HG02642 (cell line): Measurements from ENCODE around the gene KLF13.

Experiments used
- ATAC-seq: cut with Tn5 transposase; IDR thresholded peaks from one replicate; pipeline ENCODE4 v1.9.1; 2021; ENCODE audit warnings: mild to moderate bottlenecking; ENCODE audit not compliant: unreplicated experiment, poor library complexity

KLF13 gene

GRCh38 chr15:31330836-31331235 is 4.2 kb downstream of the KLF13 start:
- no peak for ATAC-seq

- no peak for ATAC-seq
Measured at GRCh38 chr15:31331389-31331788, 4.8 kb downstream of the KLF13 start.

- ATAC-seq: no peak
Measured at GRCh38 chr15:31332020-31332680, 5.5 kb downstream of the KLF13 start.

DNA sequence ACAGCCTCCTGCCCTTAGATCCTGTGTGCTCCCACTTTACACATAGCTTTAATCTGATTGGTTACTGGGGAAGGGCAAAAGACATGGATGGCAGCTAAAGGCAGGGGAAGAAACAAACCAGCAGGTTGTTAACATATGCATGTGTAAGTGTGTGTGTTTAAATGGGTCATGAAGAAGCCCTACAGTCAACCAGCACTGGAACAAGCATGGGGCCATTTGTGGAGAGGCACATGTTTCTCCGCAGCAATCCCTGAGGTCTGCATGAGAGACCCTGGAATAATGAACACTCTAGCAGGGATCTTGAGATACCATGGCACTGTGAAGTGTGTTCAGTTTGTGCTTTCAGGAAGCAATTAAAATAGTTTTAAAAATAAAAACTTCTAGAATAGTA is 6.0 kb downstream of the KLF13 start:
- ATAC-seq: no peak

DNA sequence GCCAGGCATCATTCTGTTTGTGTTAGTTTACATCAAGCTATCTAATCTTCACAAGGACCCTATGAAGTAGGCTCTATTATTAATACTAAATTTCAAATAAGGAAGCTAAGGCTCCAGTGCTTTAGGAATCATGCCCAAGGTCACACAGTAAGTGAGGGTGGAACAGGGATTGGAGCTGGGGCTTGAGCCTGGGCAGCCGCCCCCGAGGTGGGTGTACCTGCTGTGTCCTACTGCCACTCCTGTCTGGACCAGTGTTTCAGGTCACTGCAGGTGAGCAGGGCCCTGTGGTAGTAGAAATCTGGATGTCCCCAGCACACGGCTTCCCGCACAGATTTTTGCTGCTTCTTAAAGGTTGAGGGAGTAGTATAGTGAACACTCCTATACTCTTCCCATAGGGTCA is 6.5 kb downstream of the KLF13 start:
- ATAC-seq: no peak

GRCh38 chr15:31333820-31334219 is 7.2 kb downstream of the KLF13 start:
- ATAC-seq: no peak

DNA sequence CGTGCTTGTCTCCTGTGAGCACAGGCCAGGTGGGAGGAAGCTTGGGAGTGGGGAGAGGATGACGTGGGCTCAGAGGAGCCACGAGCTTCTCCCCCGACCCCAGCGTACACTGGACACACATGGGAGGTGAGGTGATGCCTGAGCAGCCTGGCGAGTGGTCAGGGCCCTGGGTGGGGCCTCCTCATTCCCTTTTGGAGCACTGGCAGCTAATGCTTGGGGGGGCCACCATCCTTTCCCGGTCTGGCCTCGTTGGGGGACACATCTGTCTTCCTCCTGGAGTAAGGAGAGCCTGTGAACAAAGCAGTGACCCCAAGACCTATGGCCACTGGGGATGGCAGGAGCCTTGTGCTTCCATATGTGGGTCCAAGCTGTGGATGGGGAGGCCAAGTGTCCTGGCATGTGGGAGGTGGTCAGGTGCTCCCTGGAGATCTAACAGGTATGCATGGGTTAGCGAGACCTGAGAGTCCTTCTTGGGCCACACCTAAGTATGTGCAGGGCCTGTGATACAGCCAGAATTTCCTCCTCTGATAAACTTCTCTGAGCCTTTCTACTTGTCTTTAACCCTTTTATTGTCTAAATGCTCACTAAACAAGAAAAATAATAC is 9.5 kb downstream of the KLF13 start:
- ATAC-seq: no peak

DNA sequence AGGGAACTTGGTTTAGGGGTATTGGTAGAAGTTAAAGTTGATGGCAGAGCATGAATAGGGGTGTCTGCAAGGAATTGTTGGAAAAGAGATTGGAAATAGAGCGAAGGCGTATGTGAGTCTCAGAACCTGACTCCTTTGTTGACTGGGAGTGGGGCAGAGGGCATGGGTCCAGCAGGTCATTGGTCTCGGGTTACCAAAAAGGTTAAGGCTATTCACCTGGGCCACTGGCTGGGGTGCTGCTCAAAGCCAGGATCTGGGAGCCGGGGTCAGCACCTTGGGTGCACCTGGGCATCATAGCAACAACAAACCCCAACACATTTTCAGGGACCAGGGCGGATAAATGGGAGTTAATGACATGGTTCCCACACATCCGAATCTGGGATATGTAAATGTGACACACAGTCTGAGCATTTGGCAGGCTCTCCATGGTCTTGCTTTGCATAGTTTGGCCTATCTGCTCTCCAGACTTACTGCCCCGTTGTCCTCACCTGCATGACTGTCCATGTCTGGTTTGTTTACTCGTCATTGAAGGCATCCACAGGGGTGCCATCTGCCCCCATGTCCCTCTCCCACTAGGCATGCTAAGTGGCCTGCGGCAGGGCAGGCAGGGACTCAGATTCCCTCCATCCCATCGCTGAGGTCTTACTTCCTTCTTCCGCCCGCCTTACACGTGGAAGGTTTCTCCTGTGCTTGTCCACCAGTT is 10.1 kb downstream of the KLF13 start:
- ATAC-seq: no peak

DNA sequence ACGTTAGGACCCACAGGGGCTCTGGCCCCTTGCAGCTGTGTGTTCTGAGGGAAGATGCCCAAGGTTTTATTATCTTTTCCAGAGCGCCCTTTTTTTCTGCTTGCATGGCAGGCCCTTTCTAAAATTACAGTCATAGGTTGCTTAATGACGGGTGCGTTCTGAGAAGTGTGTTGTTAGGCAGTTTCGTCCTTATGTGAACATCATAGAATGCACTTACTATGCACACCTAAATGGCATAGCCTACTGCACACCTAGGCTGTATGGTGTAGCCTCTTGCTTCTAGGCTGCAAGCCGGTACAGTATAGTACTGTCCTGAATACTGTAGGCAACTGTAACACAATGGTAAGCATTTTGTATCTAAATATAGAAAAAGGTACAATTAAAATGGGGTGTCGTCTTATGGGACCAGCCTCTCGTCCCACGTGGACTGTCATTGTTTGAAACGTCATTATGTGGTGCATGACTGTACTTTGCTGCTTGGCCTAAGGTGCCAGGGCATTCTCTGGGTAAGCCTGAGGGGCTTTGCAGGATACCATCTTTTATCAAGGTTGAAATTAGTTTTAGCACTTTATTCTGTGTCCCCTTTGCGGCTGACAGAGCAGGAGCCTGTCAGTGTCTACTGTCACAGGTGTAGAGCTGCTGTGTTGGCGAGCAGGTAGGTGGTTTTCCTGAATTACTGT is 10.9 kb downstream of the KLF13 start:
- ATAC-seq: no peak

DNA sequence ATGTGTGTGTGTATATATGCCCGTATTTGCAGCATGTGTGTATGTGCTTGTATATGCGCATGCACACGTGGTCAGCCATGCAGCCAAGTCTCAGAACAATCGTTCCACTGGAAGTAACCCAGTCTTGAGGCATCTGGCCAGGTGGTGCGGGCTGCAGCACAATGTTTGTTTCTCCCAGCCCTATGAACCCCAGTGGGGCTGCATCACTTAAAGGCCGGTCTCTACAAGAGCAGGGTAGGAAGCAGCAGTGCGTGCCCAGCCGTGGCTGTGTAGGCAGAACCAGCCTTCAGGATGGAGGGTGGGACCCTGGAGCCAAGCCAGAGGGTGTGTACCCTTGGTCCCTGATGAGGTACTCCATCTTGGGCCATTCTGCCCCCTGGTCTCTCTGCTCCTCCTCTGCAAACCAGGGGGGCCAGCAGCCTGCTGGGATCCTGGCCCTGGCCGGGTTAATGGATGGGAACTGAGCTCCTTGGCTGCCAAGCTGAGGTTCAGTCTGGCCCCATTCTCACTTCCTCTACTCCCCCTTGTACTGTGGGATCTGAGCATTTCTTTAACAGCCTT is 11.8 kb downstream of the KLF13 start:
- peak; percentile 48 for ATAC-seq

GRCh38 chr15:31338879-31339557 is 12.4 kb downstream of the KLF13 start:
- peak; percentile 56 for ATAC-seq

GRCh38 chr15:31339558-31339895 is 12.9 kb downstream of the KLF13 start:
- no peak for ATAC-seq

DNA sequence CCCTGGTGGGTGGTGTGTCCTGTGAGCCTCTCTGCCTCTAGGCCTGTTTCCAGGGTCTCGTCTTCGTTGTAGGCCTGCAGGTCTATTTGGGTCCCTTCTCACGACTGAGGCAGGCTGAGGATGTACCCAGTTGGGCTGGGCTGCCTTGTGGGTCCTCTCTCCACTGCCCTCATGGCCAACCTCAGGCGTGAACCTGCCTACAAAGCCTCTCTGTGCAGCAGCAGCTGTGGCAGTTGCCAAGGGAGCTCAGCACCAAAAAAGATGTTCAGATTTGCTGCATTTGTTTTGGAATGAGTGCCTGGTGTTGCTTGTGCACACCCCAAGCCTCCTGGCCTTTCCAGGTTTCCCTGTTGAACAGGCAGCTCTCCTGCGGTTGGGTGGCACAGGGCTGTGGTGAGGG is 13.4 kb downstream of the KLF13 start:
- ATAC-seq: no peak

DNA sequence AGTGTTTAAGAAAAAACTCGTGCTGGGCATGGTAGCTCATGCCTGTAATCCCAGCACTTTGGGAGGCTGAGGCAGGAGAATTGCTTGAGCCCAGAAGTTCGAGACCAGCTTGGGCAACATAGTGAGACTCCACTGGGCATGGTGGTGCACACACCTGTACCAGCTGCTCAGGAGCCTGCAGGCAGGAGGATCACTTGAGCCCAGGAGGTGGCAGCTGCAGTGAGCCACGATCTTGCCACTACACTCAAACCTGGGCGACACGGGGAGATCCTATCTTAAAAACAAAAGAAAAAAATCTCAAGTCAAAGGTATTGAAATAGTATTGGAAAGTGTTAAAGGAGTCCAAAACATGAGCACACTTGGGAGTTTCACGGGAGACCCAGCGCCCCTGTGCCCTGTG is 14.0 kb downstream of the KLF13 start:
- no peak for ATAC-seq

- no peak for ATAC-seq
Measured at GRCh38 chr15:31341071-31341470, 14.4 kb downstream of the KLF13 start.

DNA sequence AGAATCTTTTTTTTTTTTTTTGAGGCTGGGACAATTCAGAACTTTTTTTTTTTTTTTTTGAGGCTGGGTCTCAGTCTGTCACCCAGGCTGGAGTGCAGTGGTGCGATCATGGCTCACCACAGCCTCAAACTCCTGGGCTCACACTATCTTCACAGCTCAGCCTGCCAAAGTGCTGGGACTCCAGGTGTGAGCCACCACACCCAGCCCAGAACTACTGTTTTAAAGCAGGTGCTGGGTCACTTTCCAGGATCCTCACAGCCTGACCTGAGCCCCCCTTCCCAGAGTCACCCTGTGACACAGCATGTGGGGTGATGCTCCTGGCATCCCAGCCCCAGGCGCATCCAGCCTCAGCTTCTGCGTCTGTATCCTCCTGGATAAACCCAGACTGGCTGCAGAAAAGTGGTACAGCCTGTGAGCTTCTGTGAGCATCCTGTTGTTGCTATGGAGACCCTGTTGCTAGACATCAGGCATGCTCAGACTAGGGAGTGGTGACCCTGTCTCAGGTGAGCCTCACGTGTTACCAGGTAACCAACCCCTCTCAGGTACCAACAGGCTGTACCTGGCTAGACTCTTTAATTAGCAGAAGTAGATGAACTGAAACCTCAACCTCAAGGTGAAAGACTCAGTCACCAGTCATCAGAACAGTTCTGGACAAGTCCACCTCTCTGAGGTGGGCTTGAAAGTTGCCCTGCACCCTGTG is 15.0 kb downstream of the KLF13 start:
- ATAC-seq: no peak

DNA sequence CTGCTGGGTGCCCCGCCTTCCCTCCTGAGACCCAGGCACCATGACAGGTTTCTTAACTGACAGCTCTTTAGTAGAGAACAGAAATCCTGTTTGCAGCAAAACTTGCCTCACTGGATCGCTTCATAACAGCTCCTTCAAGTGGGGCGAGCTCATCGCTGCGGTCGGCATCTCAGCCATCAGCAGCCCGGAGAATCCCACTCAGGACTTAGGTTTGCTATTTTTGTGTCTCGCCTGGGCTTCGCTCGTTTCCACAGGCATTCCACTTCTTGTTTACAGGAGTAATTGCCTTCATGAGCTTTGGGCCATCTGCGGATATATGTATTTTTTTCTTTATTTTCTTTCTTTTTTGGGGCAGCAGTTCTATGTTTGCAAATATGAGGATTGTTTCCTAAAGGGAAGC is 15.7 kb downstream of the KLF13 start:
- no peak for ATAC-seq

DNA sequence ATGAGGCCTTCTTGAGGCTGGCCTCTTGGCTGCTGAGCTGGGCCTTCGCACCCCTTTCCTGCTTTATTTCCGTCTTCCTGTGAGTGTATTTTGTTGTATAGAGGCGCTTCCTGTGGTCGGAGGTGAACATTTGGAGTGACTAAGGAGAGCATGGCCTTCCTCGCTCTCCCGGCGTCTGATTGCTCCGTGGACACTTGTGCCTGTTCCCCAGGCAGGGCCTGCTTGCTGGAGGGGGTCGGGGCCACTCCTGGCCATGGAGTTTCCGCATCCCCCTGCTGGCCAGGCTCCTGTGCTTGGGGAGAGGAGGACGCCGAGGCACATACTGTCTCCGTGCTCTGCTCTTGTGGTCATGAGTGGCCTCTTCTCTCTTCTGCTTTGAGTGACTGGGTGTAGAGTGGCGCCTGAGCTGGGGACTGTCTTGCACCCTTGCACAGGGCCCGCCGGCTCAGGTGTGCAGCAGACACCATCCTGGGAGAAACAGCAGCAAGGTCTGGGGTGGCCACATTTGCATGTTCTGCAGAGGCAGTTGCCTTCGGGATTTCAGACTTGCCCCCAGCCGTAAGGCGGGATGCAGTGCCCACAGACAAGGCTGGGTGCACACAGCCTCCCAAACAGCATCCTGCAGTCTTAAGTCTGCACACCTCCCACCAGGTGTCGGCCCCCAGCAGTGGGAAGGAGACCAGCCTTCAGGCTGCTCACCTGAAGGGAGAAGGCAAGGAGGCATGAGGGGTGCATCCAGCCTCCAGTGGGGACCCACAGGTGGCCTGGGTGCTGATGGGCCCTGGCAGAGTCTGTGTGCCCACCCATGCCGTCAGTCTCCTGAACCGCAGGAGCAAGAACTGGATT is 16.4 kb downstream of the KLF13 start:
- ATAC-seq: no peak

DNA sequence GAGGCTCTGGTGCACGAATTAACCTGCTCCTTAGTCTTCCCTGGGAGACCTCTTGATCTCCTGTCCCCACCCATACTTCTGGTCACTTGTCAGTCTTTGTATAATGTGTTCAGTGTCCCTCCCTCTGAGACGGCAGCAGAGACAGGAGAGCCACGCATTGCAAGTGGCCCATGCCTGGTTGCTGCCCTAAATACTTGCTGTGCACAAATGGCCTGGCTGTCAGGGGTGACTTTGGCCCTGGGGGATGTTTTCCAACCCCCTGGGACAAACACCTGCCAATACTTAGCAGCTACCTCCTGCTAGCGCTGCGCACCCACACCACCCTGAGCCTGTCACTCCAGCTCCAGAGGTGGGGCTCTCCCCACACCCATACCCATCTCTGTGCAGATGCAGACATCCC is 17.2 kb downstream of the KLF13 start:
- no peak for ATAC-seq
